Measurements from ENCODE around the gene DSC1. TPM values are rescaled to one million over a fixed set of nuclear protein-coding genes. Genes with fewer than 3 reads are reported as not detected.

DSC1 gene
- total RNA-seq, 2 donors from 2014 or later = not detected

DNA sequence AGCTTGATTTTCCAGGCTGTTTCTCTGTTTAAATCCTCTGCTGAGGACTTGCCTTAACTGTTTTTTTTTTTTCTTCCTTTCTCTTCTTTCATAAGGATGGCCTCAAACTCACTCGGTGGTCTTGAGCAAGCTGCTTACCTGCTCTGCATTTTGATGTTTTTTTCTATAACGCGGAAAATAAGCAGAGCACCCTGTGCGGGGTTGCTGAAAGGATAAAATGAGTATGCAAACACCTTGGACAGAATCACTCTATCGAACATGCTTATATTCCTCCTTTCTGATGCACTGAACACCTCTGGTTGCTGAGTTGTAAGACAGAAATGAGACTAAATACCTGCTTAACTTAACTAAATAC lies 41.1 kb upstream of the DSC1 start:
- H3K9me3 ChIP-seq (ENCODE audit: control insufficient read depth, low read length) = no peaks in the 10 kb centered on the region
- H3K27me3 Mint-ChIP-seq (ENCODE audit: insufficient read depth) = peaks cover 2% of the 10 kb centered on the region
- H3K9me3 Mint-ChIP-seq = no peaks in the 10 kb centered on the region
- 87 to 93% methylated on average over 3 to 5 of the region's 5 CpGs for whole genome bisulfite sequencing, 2 experiments (ENCODE audit: insufficient coverage in 1 of 2, insufficient read length in 1 of 2)
- no peak overlapping the region for H3K4me3 ChIP-seq (ENCODE audit: low read length)
- no peak for TF ChIP-seq CTCF (conservative IDR thresholded peaks at IDR 0.05)
- peaks cover 8% of the 10 kb centered on the region for H3K4me1 ChIP-seq (ENCODE audit: control insufficient read depth, insufficient read depth, low read length)
- no peak for DNase-seq
- H3K36me3 ChIP-seq (ENCODE audit: control insufficient read depth, insufficient read depth, low read length) = no peaks in the 10 kb centered on the region
- H3K27ac ChIP-seq (ENCODE audit: low read depth, low read length) = no peak overlapping the region
- H3K9ac ChIP-seq (ENCODE audit: extremely low read depth, low read length, poor library complexity, severe bottlenecking) = no peak overlapping the region
- no peak overlapping the region for H3K4me3 Mint-ChIP-seq
- H3K36me3 Mint-ChIP-seq (ENCODE audit: low read depth) = no peaks in the 10 kb centered on the region
- H3K27me3 ChIP-seq (ENCODE audit: control insufficient read depth, insufficient read depth, low read length, poor library complexity, severe bottlenecking) = peaks cover 54% of the 10 kb centered on the region
- no peak overlapping the region for H3K27ac Mint-ChIP-seq
- peaks cover 37% of the 10 kb centered on the region for H3K4me1 Mint-ChIP-seq

- no peaks in the 10 kb centered on the region for H3K9me3 ChIP-seq (ENCODE audit: control insufficient read depth, low read length)
- peaks cover 48% of the 10 kb centered on the region for H3K27me3 ChIP-seq (ENCODE audit: control insufficient read depth, insufficient read depth, low read length, poor library complexity, severe bottlenecking)
- no peak overlapping the region for H3K27ac Mint-ChIP-seq
- no peak overlapping the region for H3K4me3 Mint-ChIP-seq
- H3K4me3 ChIP-seq (ENCODE audit: low read length) = no peak overlapping the region
- H3K36me3 Mint-ChIP-seq (ENCODE audit: low read depth) = no peaks in the 10 kb centered on the region
- TF ChIP-seq CTCF (conservative IDR thresholded peaks at IDR 0.05) = no peak
- H3K4me1 ChIP-seq (ENCODE audit: control insufficient read depth, insufficient read depth, low read length) = peaks cover 8% of the 10 kb centered on the region
- 88 to 89% methylated on average over 9 of the region's 9 CpGs for WGBS, 2 experiments (ENCODE audit: insufficient coverage in 1 of 2, insufficient read length in 1 of 2)
- H3K4me1 Mint-ChIP-seq = peaks cover 40% of the 10 kb centered on the region
- H3K36me3 ChIP-seq (ENCODE audit: control insufficient read depth, insufficient read depth, low read length) = no peaks in the 10 kb centered on the region
- no peak for DNase-seq
- H3K9ac ChIP-seq (ENCODE audit: extremely low read depth, low read length, poor library complexity, severe bottlenecking) = no peak overlapping the region
- H3K27me3 Mint-ChIP-seq (ENCODE audit: insufficient read depth) = peaks cover 2% of the 10 kb centered on the region
- H3K27ac ChIP-seq (ENCODE audit: low read depth, low read length) = no peak overlapping the region
- no peaks in the 10 kb centered on the region for H3K9me3 Mint-ChIP-seq
These were observed 40.6 kb upstream of the DSC1 start for GRCh38 chr18:31203096-31203793.

DNA sequence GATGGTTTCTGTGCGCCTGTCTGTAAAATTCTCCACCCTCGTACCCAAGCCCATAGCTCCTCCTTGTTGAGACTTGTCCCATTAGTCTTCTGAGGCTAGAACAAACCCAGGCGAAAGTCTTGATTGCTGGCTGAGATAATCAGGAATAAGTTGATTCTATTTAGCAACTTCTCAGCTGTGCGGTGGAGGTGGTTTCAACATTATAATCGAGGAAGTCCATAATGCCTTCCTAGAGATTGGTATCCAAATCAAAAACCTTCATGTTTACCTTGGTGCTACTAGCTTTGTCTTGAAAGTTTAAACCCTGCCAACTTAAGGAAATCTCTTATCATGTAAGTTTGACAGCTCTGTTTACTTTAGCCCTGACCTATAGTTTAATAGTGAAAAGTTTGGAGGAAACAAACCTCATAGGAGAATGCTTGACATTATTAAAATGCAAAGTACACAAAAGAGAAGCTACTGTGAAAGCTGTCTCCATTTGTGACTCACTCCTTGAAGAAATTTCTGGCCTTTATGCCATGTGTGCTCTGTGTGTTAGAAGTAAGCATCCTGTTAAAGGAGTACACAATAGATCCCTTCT lies 36.6 kb upstream of the DSC1 start:
- no peak overlapping the region for H3K27ac Mint-ChIP-seq
- H3K27me3 Mint-ChIP-seq (ENCODE audit: insufficient read depth) = no peaks in the 10 kb centered on the region
- peaks cover 11% of the 10 kb centered on the region for H3K27me3 ChIP-seq (ENCODE audit: control insufficient read depth, insufficient read depth, low read length, poor library complexity, severe bottlenecking)
- 89 to 93% methylated on average over 3 to 5 of the region's 5 CpGs for WGBS, 2 experiments (ENCODE audit: insufficient coverage in 1 of 2, insufficient read length in 1 of 2)
- H3K9ac ChIP-seq (ENCODE audit: extremely low read depth, low read length, poor library complexity, severe bottlenecking) = no peak overlapping the region
- no peak for TF ChIP-seq CTCF (conservative IDR thresholded peaks at IDR 0.05)
- H3K4me3 ChIP-seq (ENCODE audit: low read length) = no peak overlapping the region
- no peaks in the 10 kb centered on the region for H3K36me3 ChIP-seq (ENCODE audit: control insufficient read depth, insufficient read depth, low read length)
- DNase-seq = no peak
- no peaks in the 10 kb centered on the region for H3K36me3 Mint-ChIP-seq (ENCODE audit: low read depth)
- H3K27ac ChIP-seq (ENCODE audit: low read depth, low read length) = no peak overlapping the region
- H3K9me3 Mint-ChIP-seq = no peaks in the 10 kb centered on the region
- H3K4me1 Mint-ChIP-seq = peaks cover 24% of the 10 kb centered on the region
- peaks cover 8% of the 10 kb centered on the region for H3K4me1 ChIP-seq (ENCODE audit: control insufficient read depth, insufficient read depth, low read length)
- H3K9me3 ChIP-seq (ENCODE audit: control insufficient read depth, low read length) = no peaks in the 10 kb centered on the region
- H3K4me3 Mint-ChIP-seq = no peak overlapping the region

All from endodermal cell (in vitro differentiated cells).